ENCODE data around the gene PSMC6.

Gene PSMC6

GRCh38 chr14:52729585-52729924, 22.6 kb downstream of the PSMC6 start:
- Histone ChIP-seq H3K36me3 (ENCODE audit: insufficient read depth, low read length) (peaks cover 47% of the 10 kb centered on the region), H3K9ac (ENCODE audit: insufficient read length) (peak overlapping the region; percentile 6), H3K4me3 (peak overlapping the region; percentile 89), H3K9me3 (ENCODE audit: low read depth, low read length) (no peaks in the 10 kb centered on the region), H3K27ac (peak overlapping the region; percentile 30; the same call in 1 of the 2 replicates)
- TF ChIP-seq FOXP2 (optimal IDR thresholded peaks at IDR 0.05; ENCODE audit: control extremely low read depth, extremely low read length, insufficient read depth) (no peak), POLR2AphosphoS5 (IDR thresholded peaks at IDR 0.05; ENCODE audit: borderline replicate concordance, low read depth, low read length) (no peak), EZH2 (IDR thresholded peaks at IDR 0.05) (no peak)
- DNase-seq (ENCODE audit: low read depth, low spot score) = no peak

DNA sequence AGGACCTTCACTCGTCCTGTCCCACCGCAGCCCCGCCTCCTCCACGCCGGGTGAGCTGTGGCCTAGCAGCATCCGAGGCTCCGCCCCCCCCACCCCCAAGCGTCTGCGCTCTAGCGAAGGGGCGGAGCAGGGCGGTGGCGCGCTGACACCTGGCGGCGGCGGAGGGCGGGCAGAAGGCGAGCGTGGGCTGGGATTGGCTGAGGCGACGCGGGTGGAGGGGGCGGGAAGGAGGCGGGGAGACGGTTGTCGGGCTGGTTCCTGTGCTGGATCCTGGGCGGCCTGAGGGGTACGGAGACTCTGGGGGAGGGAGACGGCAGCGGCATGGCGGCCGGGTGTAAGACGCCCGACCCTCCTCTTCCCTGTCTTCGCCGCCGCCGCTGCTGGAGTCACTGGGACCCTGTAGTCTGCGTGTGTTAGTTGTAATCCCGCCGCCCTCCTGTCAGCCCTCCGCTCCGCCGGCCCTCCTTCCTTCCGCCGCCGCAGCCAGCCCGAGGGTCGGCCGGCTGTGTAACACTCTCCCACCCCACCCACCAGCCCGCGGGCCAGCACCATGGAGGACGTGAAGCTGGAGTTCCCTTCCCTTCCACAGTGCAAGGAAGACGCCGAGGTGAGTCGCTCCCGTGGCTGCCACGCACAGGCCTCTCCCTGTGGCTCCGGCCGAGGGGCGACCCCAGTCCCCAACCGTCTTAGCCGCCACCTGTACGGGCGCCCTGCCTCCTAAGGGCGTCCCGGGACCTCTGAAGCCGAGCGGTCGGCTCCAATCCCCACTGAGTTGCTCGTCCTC, 23.1 kb downstream of the PSMC6 start, which contains the start of gene STYX:
STYX (plus strand) TSS at position 242 of the 784 bp plus-strand sequence; CDS start at position 551, 309 bp downstream.
- Histone ChIP-seq H3K9me3 (ENCODE audit: low read depth, low read length) (no peaks in the 10 kb centered on the region), H3K9ac (ENCODE audit: insufficient read length) (peak within 1 kb of the TSS; percentile 82), H3K36me3 (ENCODE audit: insufficient read depth, low read length) (peaks cover 44% of the 10 kb centered on the region), H3K4me3 (peak within 1 kb of the TSS; percentile 89), H3K27ac (peak within 1 kb of the TSS; percentile 42; the same call in 1 of the 2 replicates)
- TF ChIP-seq EZH2 (IDR thresholded peaks at IDR 0.05) = no peak
- TF ChIP-seq POLR2AphosphoS5 (IDR thresholded peaks at IDR 0.05; ENCODE audit: borderline replicate concordance, low read depth, low read length) = peak; percentile 94
- TF ChIP-seq FOXP2 (optimal IDR thresholded peaks at IDR 0.05; ENCODE audit: control extremely low read depth, extremely low read length, insufficient read depth) = peak; percentile 49
- DNase-seq (ENCODE audit: low read depth, low spot score) = peak; percentile 53

DNA sequence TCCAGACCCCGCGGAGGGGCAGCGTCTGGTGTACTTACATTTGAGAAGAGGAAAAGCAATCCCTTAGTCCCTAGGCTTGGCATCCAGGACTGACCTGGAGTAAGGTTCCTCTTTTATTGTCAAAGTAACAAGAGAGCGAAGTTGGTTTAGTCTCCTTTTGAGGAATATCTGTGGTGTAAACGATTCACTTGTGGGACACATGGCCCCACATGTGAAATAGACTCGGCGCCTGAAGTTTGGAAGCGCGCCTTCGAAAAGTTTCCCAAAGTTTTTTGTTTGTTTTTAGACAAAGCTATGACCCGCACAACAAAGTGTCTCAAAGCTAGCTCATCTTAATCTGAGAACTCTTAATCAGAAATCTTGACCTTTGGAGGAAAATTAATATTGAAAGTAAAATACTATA, 23.7 kb downstream of the PSMC6 start:
- Histone ChIP-seq H3K27ac (0 out of 2 replicates have a peak overlapping the region, but pooled peaks have one; percentile 12), H3K9me3 (ENCODE audit: low read depth, low read length) (no peaks in the 10 kb centered on the region), H3K9ac (ENCODE audit: insufficient read length) (peak overlapping the region; percentile 82), H3K36me3 (ENCODE audit: insufficient read depth, low read length) (peaks cover 38% of the 10 kb centered on the region), H3K4me3 (peak overlapping the region; percentile 89)
- DNase-seq (ENCODE audit: low read depth, low spot score) = no peak
- TF ChIP-seq FOXP2 (optimal IDR thresholded peaks at IDR 0.05; ENCODE audit: control extremely low read depth, extremely low read length, insufficient read depth) (no peak), EZH2 (IDR thresholded peaks at IDR 0.05) (no peak), POLR2AphosphoS5 (IDR thresholded peaks at IDR 0.05; ENCODE audit: borderline replicate concordance, low read depth, low read length) (no peak)

- Histone ChIP-seq H3K9me3 (ENCODE audit: low read depth, low read length) (no peaks in the 10 kb centered on the region), H3K27ac (no peak overlapping the region), H3K9ac (ENCODE audit: insufficient read length) (no peak overlapping the region), H3K4me3 (no peak overlapping the region), H3K36me3 (ENCODE audit: insufficient read depth, low read length) (peaks cover 26% of the 10 kb centered on the region)
- TF ChIP-seq FOXP2 (optimal IDR thresholded peaks at IDR 0.05; ENCODE audit: control extremely low read depth, extremely low read length, insufficient read depth) (no peak), POLR2AphosphoS5 (IDR thresholded peaks at IDR 0.05; ENCODE audit: borderline replicate concordance, low read depth, low read length) (no peak), EZH2 (IDR thresholded peaks at IDR 0.05) (no peak)
- DNase-seq (ENCODE audit: low read depth, low spot score) = no peak
These were observed 26.8 kb downstream of the PSMC6 start for GRCh38 chr14:52733824-52734223.

DNA sequence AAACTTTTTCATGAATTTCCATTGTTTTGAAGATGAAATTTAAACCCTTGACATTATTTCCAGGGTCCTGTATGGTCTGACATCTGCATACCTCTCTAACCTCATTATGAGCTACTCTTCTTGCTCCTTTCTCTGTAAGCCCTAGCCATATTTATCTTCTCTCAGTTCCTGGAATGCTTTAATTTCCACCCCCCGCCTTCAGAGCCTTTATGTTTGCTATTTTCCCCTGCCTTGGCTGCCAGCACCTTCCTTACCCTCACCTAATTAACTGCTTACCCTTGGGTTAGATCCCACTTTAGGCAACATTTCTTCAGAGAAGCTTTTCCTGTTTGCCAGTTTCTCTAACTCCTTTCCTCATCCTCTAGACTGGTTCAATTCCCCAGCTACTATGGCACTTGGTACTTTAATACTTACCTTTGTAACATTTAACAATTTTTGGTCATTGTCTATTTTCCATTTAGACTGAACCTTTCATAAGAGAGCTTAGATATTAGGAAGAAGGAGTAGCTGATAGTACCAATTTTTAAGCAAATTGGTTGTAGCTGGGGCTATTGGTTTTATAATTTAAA, 29.0 kb downstream of the PSMC6 start:
- no peak for DNase-seq (ENCODE audit: low read depth, low spot score)

DNA sequence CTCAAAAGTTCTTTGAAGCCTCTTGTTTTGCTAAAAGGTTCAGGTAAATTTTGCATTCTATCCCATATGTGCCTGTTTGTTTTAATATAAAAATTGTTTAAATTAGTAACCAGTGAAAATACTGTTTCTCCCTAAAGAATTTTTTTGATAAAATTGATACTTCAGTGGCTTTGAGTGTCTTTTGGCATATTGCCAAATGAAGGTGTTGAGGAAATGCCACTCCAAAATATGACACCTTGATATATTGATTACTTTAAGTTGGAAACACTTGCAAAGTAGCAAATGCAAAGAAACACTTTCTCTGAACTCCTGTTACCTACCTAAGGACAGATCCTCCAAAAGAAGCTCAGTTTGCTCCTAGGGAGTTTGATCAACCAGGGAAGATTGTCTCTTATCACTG, 31.4 kb downstream of the PSMC6 start:
- TF ChIP-seq POLR2AphosphoS5 (IDR thresholded peaks at IDR 0.05; ENCODE audit: borderline replicate concordance, low read depth, low read length) (no peak), EZH2 (IDR thresholded peaks at IDR 0.05) (no peak), FOXP2 (optimal IDR thresholded peaks at IDR 0.05; ENCODE audit: control extremely low read depth, extremely low read length, insufficient read depth) (no peak)
- Histone ChIP-seq H3K36me3 (ENCODE audit: insufficient read depth, low read length) (peaks cover 17% of the 10 kb centered on the region; the same call in 1 of the 2 replicates), H3K4me3 (no peak overlapping the region), H3K9ac (ENCODE audit: insufficient read length) (no peak overlapping the region), H3K9me3 (ENCODE audit: low read depth, low read length) (no peaks in the 10 kb centered on the region), H3K27ac (no peak overlapping the region)
- DNase-seq (ENCODE audit: low read depth, low spot score) = no peak

More for the DNA sequence above, 29.0 kb downstream of the PSMC6 start:
- H3K9me3 ChIP-seq (ENCODE audit: low read depth, low read length) = no peaks in the 10 kb centered on the region
- no peak overlapping the region for H3K9ac ChIP-seq (ENCODE audit: insufficient read length)
- H3K27ac ChIP-seq = no peak overlapping the region
- H3K36me3 ChIP-seq (ENCODE audit: insufficient read depth, low read length) = peaks cover 26% of the 10 kb centered on the region
- TF ChIP-seq EZH2 (IDR thresholded peaks at IDR 0.05) = no peak
- no peak for TF ChIP-seq POLR2AphosphoS5 (IDR thresholded peaks at IDR 0.05; ENCODE audit: borderline replicate concordance, low read depth, low read length)
- TF ChIP-seq FOXP2 (optimal IDR thresholded peaks at IDR 0.05; ENCODE audit: control extremely low read depth, extremely low read length, insufficient read depth) = no peak
- no peak overlapping the region for H3K4me3 ChIP-seq

DNA sequence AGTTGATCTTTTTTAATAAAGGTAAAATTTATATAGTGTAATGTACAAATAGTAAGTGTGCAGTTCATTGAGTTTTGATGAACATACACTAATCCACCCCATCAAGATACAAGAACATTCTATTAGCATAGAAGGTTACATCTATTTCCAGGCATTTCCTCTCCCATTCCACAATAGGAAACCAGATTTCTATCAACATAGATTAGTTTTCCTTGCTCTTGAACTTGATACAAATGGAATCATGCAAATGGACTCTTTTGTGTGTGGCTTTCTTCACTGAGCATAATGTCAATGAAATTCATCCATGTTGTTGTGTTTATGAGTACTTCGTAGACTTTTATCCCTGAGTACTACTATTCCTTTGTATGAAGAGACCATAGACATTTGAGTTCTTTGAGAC, 33.8 kb downstream of the PSMC6 start:
- Histone ChIP-seq H3K4me3 (no peak overlapping the region), H3K9me3 (ENCODE audit: low read depth, low read length) (no peaks in the 10 kb centered on the region), H3K9ac (ENCODE audit: insufficient read length) (no peak overlapping the region), H3K36me3 (ENCODE audit: insufficient read depth, low read length) (peaks cover 10% of the 10 kb centered on the region; the same call in 1 of the 2 replicates), H3K27ac (no peak overlapping the region)
- no peak for DNase-seq (ENCODE audit: low read depth, low spot score)
- TF ChIP-seq EZH2 (IDR thresholded peaks at IDR 0.05) (no peak), POLR2AphosphoS5 (IDR thresholded peaks at IDR 0.05; ENCODE audit: borderline replicate concordance, low read depth, low read length) (no peak), FOXP2 (optimal IDR thresholded peaks at IDR 0.05; ENCODE audit: control extremely low read depth, extremely low read length, insufficient read depth) (no peak)

- no peak overlapping the region for H3K9ac ChIP-seq (ENCODE audit: insufficient read length)
- H3K9me3 ChIP-seq (ENCODE audit: low read depth, low read length) = no peaks in the 10 kb centered on the region
- no peak overlapping the region for H3K4me3 ChIP-seq
- TF ChIP-seq POLR2AphosphoS5 (IDR thresholded peaks at IDR 0.05; ENCODE audit: borderline replicate concordance, low read depth, low read length) = no peak
- no peak for TF ChIP-seq EZH2 (IDR thresholded peaks at IDR 0.05)
- TF ChIP-seq FOXP2 (optimal IDR thresholded peaks at IDR 0.05; ENCODE audit: control extremely low read depth, extremely low read length, insufficient read depth) = no peak
- H3K27ac ChIP-seq = no peak overlapping the region
- no peak for DNase-seq (ENCODE audit: low read depth, low spot score)
- peaks cover 17% of the 10 kb centered on the region for H3K36me3 ChIP-seq (ENCODE audit: insufficient read depth, low read length)
These were observed 34.9 kb downstream of the PSMC6 start for GRCh38 chr14:52741865-52742264.
